OCI-M2 (cell line): Measurements from ENCODE around the gene GLYR1.

ENCODE experiments used
- DNase-seq: peaks from one replicate; lab custom pipeline; 2025; ENCODE audit not compliant: unreplicated experiment; lab: John Stamatoyannopoulos, UW

The GLYR1 gene

GRCh38 chr16:4850211-4850610, 3.1 kb upstream of the GLYR1 start:
- DNase-seq = no peak

GRCh38 chr16:4847774-4848587, 893 bp upstream of the GLYR1 start:
- no peak for DNase-seq

- no peak for DNase-seq
These were observed 586 bp downstream of the GLYR1 start for GRCh38 chr16:4846503-4846900.

GRCh38 chr16:4840984-4841383, 6.1 kb downstream of the GLYR1 start:
- no peak for DNase-seq

GRCh38 chr16:4839942-4840341, 7.1 kb downstream of the GLYR1 start:
- DNase-seq = no peak

GRCh38 chr16:4837733-4838501, 9.2 kb downstream of the GLYR1 start:
- no peak for DNase-seq

- no peak for DNase-seq
These were observed 10.4 kb downstream of the GLYR1 start for GRCh38 chr16:4836727-4837126.

GRCh38 chr16:4833584-4833983, 13.5 kb downstream of the GLYR1 start:
- DNase-seq = no peak

- no peak for DNase-seq
These were observed 14.3 kb downstream of the GLYR1 start for GRCh38 chr16:4832698-4833343.

- no peak for DNase-seq
These were observed 15.5 kb downstream of the GLYR1 start for GRCh38 chr16:4831616-4832015.

- no peak for DNase-seq
These were observed 16.7 kb downstream of the GLYR1 start for GRCh38 chr16:4830408-4830807.

- DNase-seq = no peak
These were observed 18.3 kb downstream of the GLYR1 start for GRCh38 chr16:4828567-4829321.

- no peak for DNase-seq
These were observed 20.1 kb downstream of the GLYR1 start for GRCh38 chr16:4826980-4827379.

- DNase-seq = no peak
These were observed 20.6 kb downstream of the GLYR1 start for GRCh38 chr16:4826526-4826925.

GRCh38 chr16:4825196-4825595, 21.9 kb downstream of the GLYR1 start:
- DNase-seq = no peak

GRCh38 chr16:4820652-4821051, 26.4 kb downstream of the GLYR1 start:
- no peak for DNase-seq

- no peak for DNase-seq
These were observed 32.4 kb downstream of the GLYR1 start for GRCh38 chr16:4814542-4815173.

GRCh38 chr16:4814046-4814445, 33.0 kb downstream of the GLYR1 start:
- no peak for DNase-seq

GRCh38 chr16:4813251-4814003, 33.7 kb downstream of the GLYR1 start:
- DNase-seq = no peak

GRCh38 chr16:4811773-4812172, 35.3 kb downstream of the GLYR1 start:
- DNase-seq = no peak
